SK-N-SH (cell line): ENCODE data around the gene SDC3. TPM values are rescaled to one million over a fixed set of nuclear protein-coding genes. Genes with fewer than 3 reads are reported as not detected.
"Not testable (repeated sequence)": the region's sequence is repeated elsewhere in the genome, so short reads cannot be mapped to it uniquely, and the experiment has no call there.

ENCODE experiments used
- CTCF ChIA-PET: fragments of 300-600, 350-600 bp; formaldehyde crosslinking; extraction: SDS; loops from one replicate; lab custom pipeline; 2021; lab: Yijun Ruan, JAX
- POLR2A ChIA-PET: fragments of 350-600 bp; sonication (Branson Sonifier 250); formaldehyde crosslinking; extraction: SDS; loops from one replicate; lab custom pipeline; 2020; ENCODE audit warnings: antibody characterized with exemption, inconsistent platforms; lab: Yijun Ruan, JAX
- DNase-seq: peaks from one replicate; pipeline ENCODE4 v3.0.0; 2012
- H2AFZ ChIP-seq: fragments of 200-600 bp; sonication (generic); 2 replicates; pipeline ENCODE4 v1.8.1; 2016; ENCODE audit warnings: antibody characterized with exemption, mild to moderate bottlenecking, low read depth
- H3F3A ChIP-seq: fragments of 200-600 bp; sonication (generic); replicated peaks from 2 replicates; pipeline ENCODE3; 2016; ENCODE audit warnings: antibody characterized with exemption, mild to moderate bottlenecking; ENCODE audit not compliant: insufficient read depth
- H3K27ac ChIP-seq, 2 experiments: fragments of 200-500 bp in 1 of 2; fragments of 200-600 bp in 1 of 2; sonication (Bioruptor generic) in 1 of 2; sonication (generic), shearing (Covaris generic) in 1 of 2; 2 replicates each; pipeline versions ENCODE4 v1.5.1 to v1.6.1; 2014 to 2016; ENCODE audit warnings: low read depth in 2 of 2, inconsistent platforms in 1 of 2, low read length in 1 of 2, mild to moderate bottlenecking in 1 of 2, mixed read lengths in 1 of 2
- H3K27me3 ChIP-seq: fragments of 200-600 bp; sonication (generic), shearing (Covaris generic); 2 replicates; pipeline ENCODE4 v1.6.1; 2016; ENCODE audit warnings: mixed run types; ENCODE audit not compliant: insufficient read depth
- H3K36me3 ChIP-seq, 2 experiments: fragments of 200-500 bp in 1 of 2; fragments of 200-600 bp in 1 of 2; sonication (Bioruptor generic) in 1 of 2; sonication (generic) in 1 of 2; replicated peaks in 1 of 2; 2 replicates each; pipeline versions ENCODE3 to v1.5.1; 2014 to 2016; ENCODE audit warnings: low read length in 1 of 2, mild to moderate bottlenecking in 1 of 2; ENCODE audit not compliant: insufficient read depth in 2 of 2, control insufficient read depth in 1 of 2
- H3K4me1 ChIP-seq, 2 experiments: fragments of 200-500 bp in 1 of 2; fragments of 200-600 bp in 1 of 2; sonication (Bioruptor generic) in 1 of 2; sonication (generic), shearing (Covaris generic) in 1 of 2; 2 replicates each; pipeline versions ENCODE4 v1.5.1 to v1.6.1; 2014 to 2016; ENCODE audit warnings: low read depth in 1 of 2, low read length in 1 of 2, mixed run types in 1 of 2; ENCODE audit not compliant: insufficient read depth in 2 of 2, control insufficient read depth in 1 of 2
- H3K4me2 ChIP-seq: fragments of 200-600 bp; sonication (generic), shearing (Covaris generic); 2 replicates; pipeline ENCODE4 v1.6.1; 2017; ENCODE audit warnings: mixed run types
- H3K4me3 ChIP-seq, 2 experiments: fragments of 200-500 bp in 1 of 2; fragments of 200-600 bp in 1 of 2; sonication (Bioruptor generic) in 1 of 2; sonication (generic), shearing (Covaris generic) in 1 of 2; 2 replicates each; pipeline versions ENCODE4 v1.5.1 to v1.8.1; 2014 to 2016; ENCODE audit warnings: low read depth in 2 of 2, inconsistent platforms in 1 of 2, low read length in 1 of 2, mild to moderate bottlenecking in 1 of 2, mixed read lengths in 1 of 2, moderate library complexity in 1 of 2
- H3K79me2 ChIP-seq: fragments of 200-600 bp; sonication (generic); 2 replicates; pipeline ENCODE4 v1.8.1; 2017; ENCODE audit warnings: mild to moderate bottlenecking; ENCODE audit not compliant: insufficient read depth
- H3K9ac ChIP-seq: fragments of 200-600 bp; sonication (generic); 2 replicates; pipeline ENCODE4 v1.6.1; 2017; ENCODE audit warnings: mixed run types
- H3K9me2 ChIP-seq: fragments of 200-600 bp; sonication (generic); 2 replicates; pipeline ENCODE4 v1.6.1; 2017; ENCODE audit warnings: mixed run types
- H3K9me3 ChIP-seq: fragments of 200-600 bp; sonication (generic); 2 replicates; pipeline ENCODE4 v1.6.1; 2017; ENCODE audit warnings: mixed run types, mild to moderate bottlenecking, moderate library complexity
- H4K20me1 ChIP-seq: fragments of 200-600 bp; sonication (generic); 2 replicates; pipeline ENCODE4 v1.6.1; 2017; ENCODE audit warnings: mild to moderate bottlenecking, mixed run types; ENCODE audit not compliant: insufficient read depth
- CHD2 ChIP-seq: fragments of 150-350 bp; IDR thresholded peaks from 2 replicates; pipeline ENCODE4 v1.6.1; 2018; ENCODE audit warnings: low read length; ENCODE audit not compliant: partially characterized antibody
- EZH2phosphoT487 ChIP-seq: fragments of 200-600 bp; sonication (generic); IDR thresholded peaks from 2 replicates; pipeline ENCODE4 v1.6.1; 2017; ENCODE audit warnings: low read depth, mixed run types, mild to moderate bottlenecking, antibody characterized with exemption, moderate library complexity, borderline replicate concordance
- FOSL2 ChIP-seq: IDR thresholded peaks from 2 replicates; pipeline ENCODE4 v1.4.0; 2012; ENCODE audit warnings: low read depth, mild to moderate bottlenecking, moderate library complexity, borderline replicate concordance
- TEAD4 ChIP-seq: IDR thresholded peaks from 2 replicates; pipeline ENCODE4 v1.4.0; 2012; ENCODE audit warnings: mild to moderate bottlenecking, borderline replicate concordance; ENCODE audit not compliant: insufficient read depth
- WGBS: methylation state at CpG from one replicate; pipeline ENCODE4 v1.1.6; 2017; ENCODE audit warnings: low lambda C conversion rate; 5-methylcytosine and 5-hydroxymethylcytosine counted together
- polyA plus RNA-seq, 3 experiments: library from polyadenylated mRNA; depleted of rRNA; stranded (reverse); fragments of >200 nt; gene quantifications; 2 replicates each; pipeline ENCODE4 v1.2.3, GENCODE V29; 2012

The SDC3 gene
- polyA plus RNA-seq, 1 of the 3 experiments (the other 2 are of a cell fraction): 18.8 TPM

- Histone ChIP-seq H3K79me2 (peaks cover 43% of the 10 kb centered on the region), H3K4me2 (no peak overlapping the region), H3F3A (peaks cover 3% of the 10 kb centered on the region), H3K9me3 (no peaks in the 10 kb centered on the region), H3K36me3 (peaks cover 60 to 75% of the 10 kb centered on the region in 2 experiments), H3K4me3 (no peak overlapping the region), H3K9ac (no peak overlapping the region), H3K27ac (no peak overlapping the region), H3K9me2 (no peaks in the 10 kb centered on the region), H3K27me3 (no peaks in the 10 kb centered on the region), H4K20me1 (no peaks in the 10 kb centered on the region), H2AFZ (no peak overlapping the region), H3K4me1 (no peaks in the 10 kb centered on the region; a peak in 1 of 4 replicates)
- TF ChIP-seq FOSL2 (no peak), TEAD4 (no peak), EZH2phosphoT487 (no peak)
- DNase-seq: no peak
- CTCF ChIA-PET: interaction anchor here (2.4 to 5.7 kb wide), 3 partner anchors 11 to 139 kb away, joined by 11 to 34 read pairs (median 12); no protein-coding TSS in a partner anchor
- POLR2A ChIA-PET: no interaction called here
Observed at GRCh38 chr1:30940541-30940940, 32.0 kb upstream of the SDC3 start.

DNA sequence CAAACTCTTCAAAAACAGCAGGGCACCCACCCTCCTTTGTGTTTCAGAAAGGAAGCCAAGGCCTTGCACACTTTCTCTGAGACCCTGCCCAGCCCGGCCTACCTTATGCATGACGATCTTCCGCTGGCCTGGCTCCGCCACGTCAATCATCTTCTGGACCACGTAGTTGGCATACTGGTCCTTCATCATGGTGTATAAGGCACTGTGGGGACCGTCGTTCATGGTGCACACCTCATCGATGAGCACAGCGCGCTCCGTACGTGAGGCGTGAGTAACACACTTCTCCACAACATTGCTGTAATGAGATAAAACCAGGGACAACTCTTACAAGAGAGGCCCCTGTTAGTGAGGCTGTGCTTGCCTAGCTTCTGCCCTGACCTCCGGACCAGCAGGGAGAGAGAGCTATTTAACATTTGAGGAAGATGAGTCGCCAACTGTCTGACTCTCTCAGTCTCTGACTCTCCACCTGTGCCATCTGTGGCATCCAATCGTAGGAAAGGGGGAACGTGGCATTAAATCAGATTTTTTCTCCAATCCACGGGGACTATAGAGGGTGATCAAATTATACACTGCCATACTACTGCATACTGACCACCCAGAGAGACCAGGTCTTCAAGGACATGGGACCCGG lies 28.1 kb upstream of the SDC3 start:
- Histone ChIP-seq H3K9me2 (no peaks in the 10 kb centered on the region), H3F3A (peaks cover 7% of the 10 kb centered on the region), H4K20me1 (no peaks in the 10 kb centered on the region), H3K27ac (no peak overlapping the region), H3K4me2 (no peak overlapping the region), H3K79me2 (peaks cover 11% of the 10 kb centered on the region; the same call in 1 of the 2 replicates), H2AFZ (no peak overlapping the region), H3K36me3 (peaks cover 56 to 67% of the 10 kb centered on the region in 2 experiments), H3K27me3 (no peaks in the 10 kb centered on the region), H3K4me3 (no peak overlapping the region), H3K4me1 (peaks cover 0 to 5% of the 10 kb centered on the region in 2 experiments; a peak in 2 of 4 replicates), H3K9ac (no peak overlapping the region), H3K9me3 (no peaks in the 10 kb centered on the region)
- DNase-seq: no peak
- TF ChIP-seq FOSL2 (peak; percentile 47; the same call in 1 of the 2 replicates), CHD2 (no peak)
- ChIA-PET POLR2A (no interaction called here), CTCF (interaction anchor here (1.0 to 47.0 kb wide), 3 partner anchors 18 to 154 kb away, joined by 3 to 1422 read pairs (median 3); no protein-coding TSS in a partner anchor)
- WGBS: 87% methylated on average over 20 of the region's 20 CpGs

- H2AFZ ChIP-seq, H3K4me2 ChIP-seq, POLR2A ChIA-PET, H3K79me2 ChIP-seq, H3K9me2 ChIP-seq, H3K9ac ChIP-seq, H3K27ac ChIP-seq, H3K9me3 ChIP-seq, H4K20me1 ChIP-seq, H3K27me3 ChIP-seq, H3K4me3 ChIP-seq, DNase-seq: not testable (repeated sequence)
- peaks cover 14% of the 10 kb centered on the region for H3F3A ChIP-seq
- WGBS: no CpG with 5 or more reads among the region's 4 CpGs
- CTCF ChIA-PET: interaction anchor here (1.2 to 47.0 kb wide), 2 partner anchors 19 to 126 kb away, joined by 3 to 1422 read pairs; no protein-coding TSS in a partner anchor
- H3K36me3 ChIP-seq: peaks cover 56 to 66% of the 10 kb centered on the region in 2 experiments
- peaks cover 0 to 10% of the 10 kb centered on the region in 2 experiments; a peak in 2 of 4 replicates for H3K4me1 ChIP-seq
Observed at GRCh38 chr1:30935758-30936157, 27.2 kb upstream of the SDC3 start.
